Type B pancreatic cell (in vitro differentiated cells): Measurements from ENCODE around the gene MCM5. TPM values are rescaled to one million over a fixed set of nuclear protein-coding genes. Genes with fewer than 3 reads are reported as not detected.

Experiments used
- DNase-seq: peaks from one replicate; pipeline ENCODE4 v3.0.0; 2021; ENCODE audit warnings: mixed read lengths; ENCODE audit not compliant: unreplicated experiment; ENCODE audit errors: extremely low spot score
- H3K27ac Mint-ChIP-seq: 2 replicates; pipeline ENCODE4 v1.8.0; 2021; ENCODE audit warnings: mild to moderate bottlenecking, mixed read lengths
- H3K27me3 Mint-ChIP-seq: 2 replicates; pipeline ENCODE4 v1.8.0; 2021; ENCODE audit warnings: mixed read lengths
- H3K36me3 Mint-ChIP-seq: 2 replicates; pipeline ENCODE4 v1.8.0; 2021; ENCODE audit warnings: mixed read lengths
- H3K4me1 Mint-ChIP-seq: one replicate; pipeline ENCODE4 v1.8.0; 2021; ENCODE audit warnings: mixed read lengths; ENCODE audit not compliant: unreplicated experiment
- H3K4me3 Mint-ChIP-seq: 2 replicates; pipeline ENCODE4 v1.8.0; 2021; ENCODE audit warnings: mild to moderate bottlenecking, mixed read lengths
- H3K9me3 Mint-ChIP-seq: 2 replicates; pipeline ENCODE4 v1.8.0; 2021; ENCODE audit warnings: mixed read lengths
- CTCF ChIP-seq: fragments of 200-600 bp; sonication (generic); conservative IDR thresholded peaks from 2 replicates; pipeline ENCODE4 v1.5.0; 2021; ENCODE audit warnings: antibody characterized with exemption, mild to moderate bottlenecking
- total RNA-seq: library from RNA; stranded (reverse); gene quantifications from 2 replicates; pipeline ENCODE4 v1.2.1, GENCODE V29; 2021; ENCODE audit warnings: low replicate concordance

Gene MCM5
- total RNA-seq, 1 donor from 2014 or later, result 98.0 TPM

GRCh38 chr22:35380537-35381423 is 19.2 kb upstream of the MCM5 start, which contains the start of gene HMOX1:
Gene HMOX1, plus strand, starts transcription at chr22:35381096. Its CDS starts 78 bp downstream, at chr22:35381174.
- Mint-ChIP-seq H3K27ac (peak within 1 kb of the TSS; percentile 82), H3K4me1 (peaks cover 33% of the 10 kb centered on the region), H3K4me3 (peak within 1 kb of the TSS; percentile 80), H3K9me3 (no peaks in the 10 kb centered on the region), H3K36me3 (no peaks in the 10 kb centered on the region), H3K27me3 (peaks cover 8% of the 10 kb centered on the region)
- DNase-seq, result peak; percentile 85
- TF ChIP-seq CTCF, result no peak

GRCh38 chr22:35381424-35382009 is 18.4 kb upstream of the MCM5 start:
- Mint-ChIP-seq H3K27me3 (peaks cover 8% of the 10 kb centered on the region), H3K36me3 (no peaks in the 10 kb centered on the region), H3K4me3 (peak overlapping the region; percentile 80), H3K4me1 (peaks cover 33% of the 10 kb centered on the region), H3K9me3 (no peaks in the 10 kb centered on the region), H3K27ac (peak overlapping the region; percentile 80)
- TF ChIP-seq CTCF, result no peak
- DNase-seq, result no peak

- Mint-ChIP-seq H3K9me3 (no peaks in the 10 kb centered on the region), H3K27ac (no peak overlapping the region), H3K4me3 (no peak overlapping the region), H3K36me3 (no peaks in the 10 kb centered on the region), H3K4me1 (peaks cover 16% of the 10 kb centered on the region), H3K27me3 (peaks cover 8% of the 10 kb centered on the region)
- no peak for DNase-seq
- no peak for TF ChIP-seq CTCF
These were observed 16.3 kb upstream of the MCM5 start for GRCh38 chr22:35383679-35384071.

GRCh38 chr22:35384527-35384926 is 15.4 kb upstream of the MCM5 start:
- H3K4me1 Mint-ChIP-seq, result peaks cover 8% of the 10 kb centered on the region
- H3K27ac Mint-ChIP-seq, result no peak overlapping the region
- no peak for DNase-seq
- no peak overlapping the region for H3K4me3 Mint-ChIP-seq
- H3K27me3 Mint-ChIP-seq, result peaks cover 8% of the 10 kb centered on the region
- no peaks in the 10 kb centered on the region for H3K36me3 Mint-ChIP-seq
- no peaks in the 10 kb centered on the region for H3K9me3 Mint-ChIP-seq
- no peak for TF ChIP-seq CTCF

GRCh38 chr22:35384975-35385588 is 14.9 kb upstream of the MCM5 start:
- peaks cover 4% of the 10 kb centered on the region for H3K4me1 Mint-ChIP-seq
- TF ChIP-seq CTCF, result no peak
- no peak for DNase-seq
- H3K27me3 Mint-ChIP-seq, result peaks cover 7% of the 10 kb centered on the region
- H3K36me3 Mint-ChIP-seq, result no peaks in the 10 kb centered on the region
- H3K4me3 Mint-ChIP-seq, result no peak overlapping the region
- no peaks in the 10 kb centered on the region for H3K9me3 Mint-ChIP-seq
- no peak overlapping the region for H3K27ac Mint-ChIP-seq
